NT2/D1 (cell line): ENCODE results near the gene MRGPRF.
"Not testable (repeated sequence)": the region's sequence is repeated elsewhere in the genome, so short reads cannot be mapped to it uniquely, and the experiment has no call there.

Experiments used
- DNase-seq: peaks from one replicate; pipeline ENCODE4 v3.0.0-alpha.2; 2011; ENCODE audit warnings: low read depth, low spot score
- H3K27me3 ChIP-seq: 2 replicates; pipeline ENCODE4 v1.6.0; 2011; ENCODE audit warnings: mild to moderate bottlenecking; ENCODE audit not compliant: insufficient read length, insufficient read depth
- H3K36me3 ChIP-seq: 2 replicates; pipeline ENCODE4 v1.6.1; 2011; ENCODE audit warnings: mild to moderate bottlenecking, low read length, mixed read lengths; ENCODE audit not compliant: insufficient read depth, insufficient read length
- H3K4me1 ChIP-seq: 2 replicates; pipeline ENCODE4 v1.5.1; 2011; ENCODE audit not compliant: insufficient read depth, insufficient read length
- H3K4me3 ChIP-seq: 2 replicates; pipeline ENCODE4 v1.5.1; 2011; ENCODE audit warnings: low read depth; ENCODE audit not compliant: insufficient read length
- H3K9ac ChIP-seq: 2 replicates; pipeline ENCODE4 v1.6.0; 2011; ENCODE audit warnings: low read depth; ENCODE audit not compliant: insufficient read length
- H3K9me3 ChIP-seq: 2 replicates; pipeline ENCODE4 v1.5.1; 2011; ENCODE audit warnings: mild to moderate bottlenecking, low read length; ENCODE audit not compliant: insufficient read depth
- SUZ12 ChIP-seq: IDR thresholded peaks from 2 replicates; pipeline ENCODE4 v1.6.1; 2011; ENCODE audit not compliant: insufficient read length, insufficient read depth; ENCODE audit errors: extremely low read depth
- YY1 ChIP-seq: IDR thresholded peaks from 2 replicates; pipeline ENCODE4 v1.6.1; 2011; ENCODE audit not compliant: insufficient read length, insufficient read depth
- ZNF274 ChIP-seq: IDR thresholded peaks from 2 replicates; pipeline ENCODE4 v1.6.1; 2011; ENCODE audit warnings: mild to moderate bottlenecking, low read depth, low read length

The MRGPRF gene

DNA sequence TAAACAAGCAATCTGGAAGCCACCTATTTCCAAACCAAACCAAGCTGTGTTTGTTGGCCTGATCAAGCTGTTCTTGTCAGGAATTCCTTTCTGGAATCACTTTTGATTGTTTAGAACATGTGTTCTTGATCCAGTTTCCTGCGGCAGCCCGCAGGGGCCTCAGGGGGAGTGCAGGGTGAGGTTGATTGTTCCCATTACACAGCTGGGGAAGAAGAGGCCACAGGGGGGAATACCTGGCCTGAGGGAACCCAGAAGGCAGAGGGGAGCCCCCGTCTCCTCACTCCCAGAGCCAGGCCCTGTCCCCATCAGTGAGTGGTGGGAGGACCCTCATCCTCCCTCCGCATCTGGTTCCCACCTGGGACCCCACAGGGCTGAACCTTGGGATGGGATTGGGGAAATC is 36.5 kb downstream of the MRGPRF start:
- DNase-seq, result no peak
- H3K4me1 ChIP-seq, result peaks cover 5% of the 10 kb centered on the region
- no peaks in the 10 kb centered on the region for H3K27me3 ChIP-seq
- H3K9me3 ChIP-seq, result peaks cover 10% of the 10 kb centered on the region; the same call in 1 of the 2 replicates
- no peak overlapping the region for H3K9ac ChIP-seq
- H3K4me3 ChIP-seq, result no peak overlapping the region
- H3K36me3 ChIP-seq, result no peaks in the 10 kb centered on the region
- TF ChIP-seq YY1 (no peak), SUZ12 (no peak), ZNF274 (no peak)

DNA sequence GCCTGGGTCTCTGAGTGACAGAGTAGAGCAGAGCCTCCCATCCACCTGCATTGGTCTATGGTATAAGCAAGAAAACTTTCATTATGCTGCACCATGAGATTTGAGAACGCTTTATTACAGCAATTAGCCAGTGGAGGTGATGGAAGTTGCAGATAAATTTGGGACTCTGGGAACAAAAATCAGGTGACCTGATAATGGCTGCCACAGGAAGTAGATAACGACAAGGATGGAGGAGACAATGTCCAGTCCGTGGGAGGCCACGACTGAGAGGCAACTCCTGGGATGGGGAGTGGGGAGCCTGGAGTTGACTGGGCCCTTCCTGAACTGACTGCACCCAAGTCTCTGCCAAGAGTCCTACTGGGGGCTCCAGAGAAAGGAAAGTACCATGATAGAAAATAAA is 37.0 kb downstream of the MRGPRF start:
- Histone ChIP-seq H3K9me3 (peaks cover 10% of the 10 kb centered on the region; the same call in 1 of the 2 replicates), H3K36me3 (no peaks in the 10 kb centered on the region), H3K27me3 (no peaks in the 10 kb centered on the region), H3K9ac (no peak overlapping the region), H3K4me1 (peaks cover 5% of the 10 kb centered on the region), H3K4me3 (no peak overlapping the region)
- TF ChIP-seq SUZ12, result no peak
- TF ChIP-seq YY1, result no peak
- TF ChIP-seq ZNF274, result no peak
- DNase-seq, result no peak

DNA sequence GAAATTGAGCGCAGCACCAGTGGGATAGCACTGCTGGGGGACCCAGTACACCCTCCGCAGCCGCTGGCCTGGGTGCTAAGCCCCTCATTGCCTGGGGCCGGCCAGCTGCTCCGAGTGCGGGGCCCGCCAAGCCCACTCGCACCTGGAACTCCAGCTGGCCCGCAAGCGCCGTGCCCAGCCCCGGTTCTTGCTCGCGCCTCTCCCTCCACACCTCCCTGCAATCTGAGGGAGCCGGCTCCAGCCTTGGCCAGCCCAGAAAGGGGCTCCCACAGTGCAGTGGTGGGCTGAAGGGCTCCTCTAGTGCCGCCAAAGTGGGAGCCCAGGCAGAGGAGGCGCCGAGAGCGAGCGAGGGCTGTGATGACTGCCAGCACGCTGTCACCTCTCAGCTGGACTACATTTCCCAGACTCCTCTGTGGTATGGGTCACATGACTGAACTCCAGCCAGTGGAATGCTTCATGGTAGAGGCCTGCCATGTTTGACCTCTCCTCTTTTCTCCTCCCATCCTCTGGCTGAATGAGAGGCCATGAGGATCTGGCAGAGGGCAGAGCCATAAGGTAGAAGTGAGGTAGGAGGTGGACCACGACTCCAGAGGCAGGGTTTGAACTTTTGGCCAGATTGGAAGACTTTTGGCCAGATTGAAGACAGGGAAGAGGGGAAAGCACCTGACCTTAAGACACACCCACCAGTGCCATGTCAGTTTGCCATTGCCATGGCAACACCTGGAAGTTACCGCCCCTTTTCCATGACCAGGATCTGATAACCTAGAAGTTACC is 38.4 kb downstream of the MRGPRF start:
- TF ChIP-seq YY1, result no peak
- TF ChIP-seq SUZ12, result no peak
- no peak for TF ChIP-seq ZNF274
- Histone ChIP-seq H3K4me1 (peaks cover 5% of the 10 kb centered on the region), H3K9me3 (peaks cover 10% of the 10 kb centered on the region; the same call in 1 of the 2 replicates), H3K4me3 (no peak overlapping the region), H3K9ac (no peak overlapping the region), H3K27me3 (no peaks in the 10 kb centered on the region), H3K36me3 (no peaks in the 10 kb centered on the region)
- peak; percentile 36 for DNase-seq

- H3K9ac ChIP-seq, H3K36me3 ChIP-seq, DNase-seq, H3K27me3 ChIP-seq, H3K4me3 ChIP-seq, H3K4me1 ChIP-seq: not testable (repeated sequence)
- H3K9me3 ChIP-seq, result peaks cover 10% of the 10 kb centered on the region; the same call in 1 of the 2 replicates
Observed at GRCh38 chr11:68973706-68974105, 39.3 kb downstream of the MRGPRF start.

GRCh38 chr11:68973219-68973618 is 39.8 kb downstream of the MRGPRF start:
- no peaks in the 10 kb centered on the region for H3K36me3 ChIP-seq
- peaks cover 10% of the 10 kb centered on the region; the same call in 1 of the 2 replicates for H3K9me3 ChIP-seq
- DNase-seq, result no peak
- H3K9ac ChIP-seq, result no peak overlapping the region
- TF ChIP-seq ZNF274 (no peak), SUZ12 (no peak), YY1 (no peak)
- H3K4me1 ChIP-seq, result no peaks in the 10 kb centered on the region
- no peak overlapping the region for H3K4me3 ChIP-seq
- H3K27me3 ChIP-seq, result no peaks in the 10 kb centered on the region

- Histone ChIP-seq H3K4me3 (no peak overlapping the region), H3K9ac (no peak overlapping the region), H3K9me3 (peaks cover 10% of the 10 kb centered on the region; the same call in 1 of the 2 replicates), H3K27me3 (no peaks in the 10 kb centered on the region), H3K4me1 (no peaks in the 10 kb centered on the region), H3K36me3 (no peaks in the 10 kb centered on the region)
- TF ChIP-seq ZNF274 (no peak), YY1 (no peak), SUZ12 (no peak)
- DNase-seq, result no peak
Observed at GRCh38 chr11:68970921-68971636, 42.0 kb downstream of the MRGPRF start.

- no peaks in the 10 kb centered on the region for H3K27me3 ChIP-seq
- H3K4me3 ChIP-seq, result no peak overlapping the region
- H3K4me1 ChIP-seq, result no peaks in the 10 kb centered on the region
- no peaks in the 10 kb centered on the region for H3K36me3 ChIP-seq
- no peak overlapping the region for H3K9ac ChIP-seq
- H3K9me3 ChIP-seq, result peaks cover 3% of the 10 kb centered on the region; the same call in 1 of the 2 replicates
- TF ChIP-seq ZNF274 (no peak), YY1 (no peak), SUZ12 (no peak)
- DNase-seq, result no peak
Observed at GRCh38 chr11:68969386-68969785, 43.7 kb downstream of the MRGPRF start.
